ENCODE data around the gene RELN.

DNA sequence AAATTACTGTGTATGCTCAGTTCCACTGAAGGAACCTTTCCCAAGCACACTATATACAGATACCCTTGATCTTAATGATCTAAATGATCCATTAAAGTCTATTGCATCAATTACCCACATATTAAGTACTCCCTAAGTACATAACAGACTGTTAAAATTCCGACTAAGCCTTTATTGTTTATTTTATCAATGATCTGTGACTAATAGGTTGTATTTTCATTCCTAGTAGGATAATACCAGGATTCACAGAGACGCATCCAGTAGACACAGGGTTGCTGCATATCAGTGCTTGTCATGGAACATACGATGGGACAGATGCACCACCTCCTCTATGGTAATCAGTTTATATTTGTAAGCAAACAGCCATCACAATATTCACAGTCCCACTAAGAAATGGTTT, 383.8 kb downstream of the RELN start:
- TF ChIP-seq, protein P1, sequence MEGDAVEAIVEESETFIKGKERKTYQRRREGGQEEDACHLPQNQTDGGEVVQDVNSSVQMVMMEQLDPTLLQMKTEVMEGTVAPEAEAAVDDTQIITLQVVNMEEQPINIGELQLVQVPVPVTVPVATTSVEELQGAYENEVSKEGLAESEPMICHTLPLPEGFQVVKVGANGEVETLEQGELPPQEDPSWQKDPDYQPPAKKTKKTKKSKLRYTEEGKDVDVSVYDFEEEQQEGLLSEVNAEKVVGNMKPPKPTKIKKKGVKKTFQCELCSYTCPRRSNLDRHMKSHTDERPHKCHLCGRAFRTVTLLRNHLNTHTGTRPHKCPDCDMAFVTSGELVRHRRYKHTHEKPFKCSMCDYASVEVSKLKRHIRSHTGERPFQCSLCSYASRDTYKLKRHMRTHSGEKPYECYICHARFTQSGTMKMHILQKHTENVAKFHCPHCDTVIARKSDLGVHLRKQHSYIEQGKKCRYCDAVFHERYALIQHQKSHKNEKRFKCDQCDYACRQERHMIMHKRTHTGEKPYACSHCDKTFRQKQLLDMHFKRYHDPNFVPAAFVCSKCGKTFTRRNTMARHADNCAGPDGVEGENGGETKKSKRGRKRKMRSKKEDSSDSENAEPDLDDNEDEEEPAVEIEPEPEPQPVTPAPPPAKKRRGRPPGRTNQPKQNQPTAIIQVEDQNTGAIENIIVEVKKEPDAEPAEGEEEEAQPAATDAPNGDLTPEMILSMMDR (IDR thresholded peaks at IDR 0.05), result no peak
- TF ChIP-seq, protein P2, sequence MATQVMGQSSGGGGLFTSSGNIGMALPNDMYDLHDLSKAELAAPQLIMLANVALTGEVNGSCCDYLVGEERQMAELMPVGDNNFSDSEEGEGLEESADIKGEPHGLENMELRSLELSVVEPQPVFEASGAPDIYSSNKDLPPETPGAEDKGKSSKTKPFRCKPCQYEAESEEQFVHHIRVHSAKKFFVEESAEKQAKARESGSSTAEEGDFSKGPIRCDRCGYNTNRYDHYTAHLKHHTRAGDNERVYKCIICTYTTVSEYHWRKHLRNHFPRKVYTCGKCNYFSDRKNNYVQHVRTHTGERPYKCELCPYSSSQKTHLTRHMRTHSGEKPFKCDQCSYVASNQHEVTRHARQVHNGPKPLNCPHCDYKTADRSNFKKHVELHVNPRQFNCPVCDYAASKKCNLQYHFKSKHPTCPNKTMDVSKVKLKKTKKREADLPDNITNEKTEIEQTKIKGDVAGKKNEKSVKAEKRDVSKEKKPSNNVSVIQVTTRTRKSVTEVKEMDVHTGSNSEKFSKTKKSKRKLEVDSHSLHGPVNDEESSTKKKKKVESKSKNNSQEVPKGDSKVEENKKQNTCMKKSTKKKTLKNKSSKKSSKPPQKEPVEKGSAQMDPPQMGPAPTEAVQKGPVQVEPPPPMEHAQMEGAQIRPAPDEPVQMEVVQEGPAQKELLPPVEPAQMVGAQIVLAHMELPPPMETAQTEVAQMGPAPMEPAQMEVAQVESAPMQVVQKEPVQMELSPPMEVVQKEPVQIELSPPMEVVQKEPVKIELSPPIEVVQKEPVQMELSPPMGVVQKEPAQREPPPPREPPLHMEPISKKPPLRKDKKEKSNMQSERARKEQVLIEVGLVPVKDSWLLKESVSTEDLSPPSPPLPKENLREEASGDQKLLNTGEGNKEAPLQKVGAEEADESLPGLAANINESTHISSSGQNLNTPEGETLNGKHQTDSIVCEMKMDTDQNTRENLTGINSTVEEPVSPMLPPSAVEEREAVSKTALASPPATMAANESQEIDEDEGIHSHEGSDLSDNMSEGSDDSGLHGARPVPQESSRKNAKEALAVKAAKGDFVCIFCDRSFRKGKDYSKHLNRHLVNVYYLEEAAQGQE (IDR thresholded peaks at IDR 0.05; ENCODE audit: insufficient read depth in 1 of 2, low read depth in 2 of 2, low read length in 1 of 2), result no peak
- TF ChIP-seq SIN3A (IDR thresholded peaks at IDR 0.05; ENCODE audit: borderline replicate concordance, insufficient read depth, low read depth, low read length), result no peak
- TF ChIP-seq POLR2AphosphoS5 (IDR thresholded peaks at IDR 0.05; ENCODE audit: low read depth, low read length), result no peak
- TF ChIP-seq TCF7L2 (IDR thresholded peaks at IDR 0.05; ENCODE audit: low read depth, low read length), result no peak

All from Panc1 (cell line).